SK-N-SH (cell line): Measurements from ENCODE around the gene ASPG. TPM values are rescaled to one million over a fixed set of nuclear protein-coding genes. Genes with fewer than 3 reads are reported as not detected.

Experiments used
- CTCF ChIA-PET: fragments of 300-600, 350-600 bp; formaldehyde crosslinking; extraction: SDS; loops from one replicate; lab custom pipeline; 2021; lab: Yijun Ruan, JAX
- POLR2A ChIA-PET: fragments of 350-600 bp; sonication (Branson Sonifier 250); formaldehyde crosslinking; extraction: SDS; loops from one replicate; lab custom pipeline; 2020; ENCODE audit warnings: antibody characterized with exemption, inconsistent platforms; lab: Yijun Ruan, JAX
- DNase-seq: peaks from one replicate; pipeline ENCODE4 v3.0.0; 2012
- H2AFZ ChIP-seq: fragments of 200-600 bp; sonication (generic); 2 replicates; pipeline ENCODE4 v1.8.1; 2016; ENCODE audit warnings: antibody characterized with exemption, mild to moderate bottlenecking, low read depth
- H3F3A ChIP-seq: fragments of 200-600 bp; sonication (generic); replicated peaks from 2 replicates; pipeline ENCODE3; 2016; ENCODE audit warnings: antibody characterized with exemption, mild to moderate bottlenecking; ENCODE audit not compliant: insufficient read depth
- H3K27ac ChIP-seq, 2 experiments: fragments of 200-500 bp in 1 of 2; fragments of 200-600 bp in 1 of 2; sonication (Bioruptor generic) in 1 of 2; sonication (generic), shearing (Covaris generic) in 1 of 2; 2 replicates each; pipeline versions ENCODE4 v1.5.1 to v1.6.1; 2014 to 2016; ENCODE audit warnings: low read depth in 2 of 2, inconsistent platforms in 1 of 2, low read length in 1 of 2, mild to moderate bottlenecking in 1 of 2, mixed read lengths in 1 of 2
- H3K27me3 ChIP-seq: fragments of 200-600 bp; sonication (generic), shearing (Covaris generic); 2 replicates; pipeline ENCODE4 v1.6.1; 2016; ENCODE audit warnings: mixed run types; ENCODE audit not compliant: insufficient read depth
- H3K36me3 ChIP-seq, 2 experiments: fragments of 200-500 bp in 1 of 2; fragments of 200-600 bp in 1 of 2; sonication (Bioruptor generic) in 1 of 2; sonication (generic) in 1 of 2; replicated peaks in 1 of 2; 2 replicates each; pipeline versions ENCODE3 to v1.5.1; 2014 to 2016; ENCODE audit warnings: low read length in 1 of 2, mild to moderate bottlenecking in 1 of 2; ENCODE audit not compliant: insufficient read depth in 2 of 2, control insufficient read depth in 1 of 2
- H3K4me1 ChIP-seq, 2 experiments: fragments of 200-500 bp in 1 of 2; fragments of 200-600 bp in 1 of 2; sonication (Bioruptor generic) in 1 of 2; sonication (generic), shearing (Covaris generic) in 1 of 2; 2 replicates each; pipeline versions ENCODE4 v1.5.1 to v1.6.1; 2014 to 2016; ENCODE audit warnings: low read depth in 1 of 2, low read length in 1 of 2, mixed run types in 1 of 2; ENCODE audit not compliant: insufficient read depth in 2 of 2, control insufficient read depth in 1 of 2
- H3K4me2 ChIP-seq: fragments of 200-600 bp; sonication (generic), shearing (Covaris generic); 2 replicates; pipeline ENCODE4 v1.6.1; 2017; ENCODE audit warnings: mixed run types
- H3K4me3 ChIP-seq, 2 experiments: fragments of 200-500 bp in 1 of 2; fragments of 200-600 bp in 1 of 2; sonication (Bioruptor generic) in 1 of 2; sonication (generic), shearing (Covaris generic) in 1 of 2; 2 replicates each; pipeline versions ENCODE4 v1.5.1 to v1.8.1; 2014 to 2016; ENCODE audit warnings: low read depth in 2 of 2, inconsistent platforms in 1 of 2, low read length in 1 of 2, mild to moderate bottlenecking in 1 of 2, mixed read lengths in 1 of 2, moderate library complexity in 1 of 2
- H3K79me2 ChIP-seq: fragments of 200-600 bp; sonication (generic); 2 replicates; pipeline ENCODE4 v1.8.1; 2017; ENCODE audit warnings: mild to moderate bottlenecking; ENCODE audit not compliant: insufficient read depth
- H3K9ac ChIP-seq: fragments of 200-600 bp; sonication (generic); 2 replicates; pipeline ENCODE4 v1.6.1; 2017; ENCODE audit warnings: mixed run types
- H3K9me2 ChIP-seq: fragments of 200-600 bp; sonication (generic); 2 replicates; pipeline ENCODE4 v1.6.1; 2017; ENCODE audit warnings: mixed run types
- H3K9me3 ChIP-seq: fragments of 200-600 bp; sonication (generic); 2 replicates; pipeline ENCODE4 v1.6.1; 2017; ENCODE audit warnings: mixed run types, mild to moderate bottlenecking, moderate library complexity
- H4K20me1 ChIP-seq: fragments of 200-600 bp; sonication (generic); 2 replicates; pipeline ENCODE4 v1.6.1; 2017; ENCODE audit warnings: mild to moderate bottlenecking, mixed run types; ENCODE audit not compliant: insufficient read depth
- CHD2 ChIP-seq: fragments of 150-350 bp; IDR thresholded peaks from 2 replicates; pipeline ENCODE4 v1.6.1; 2018; ENCODE audit warnings: low read length; ENCODE audit not compliant: partially characterized antibody
- ELF1 ChIP-seq: IDR thresholded peaks from 2 replicates; pipeline ENCODE4 v1.4.0; 2012
- EP300 ChIP-seq, 2 experiments: IDR thresholded peaks; 2 replicates each; pipeline versions ENCODE4 v1.4.0 to v1.6.1; 2012; ENCODE audit warnings: borderline replicate concordance in 1 of 2, low read depth in 1 of 2, low read length in 1 of 2
- FOXJ3 ChIP-seq: sonication (generic); formaldehyde crosslinking; IDR thresholded peaks from 2 replicates; pipeline ENCODE4 v1.5.1; 2020; ENCODE audit warnings: mild to moderate bottlenecking, missing genetic modification reagents
- FOXM1 ChIP-seq: IDR thresholded peaks from 2 replicates; pipeline ENCODE4 v1.4.0; 2012; ENCODE audit warnings: low read depth, mild to moderate bottlenecking
- GATA2 ChIP-seq: sonication (generic); formaldehyde crosslinking; IDR thresholded peaks from 2 replicates; pipeline ENCODE4 v1.5.0; 2020; ENCODE audit warnings: mild to moderate bottlenecking, missing genetic modification reagents
- MEF2A ChIP-seq: IDR thresholded peaks from 2 replicates; pipeline ENCODE4 v1.4.0; 2012; ENCODE audit warnings: low read depth, borderline replicate concordance
- NFIC ChIP-seq: IDR thresholded peaks from 2 replicates; pipeline ENCODE4 v1.4.0; 2012; ENCODE audit warnings: borderline replicate concordance
- NRF1 ChIP-seq: IDR thresholded peaks from 2 replicates; pipeline ENCODE4 v1.6.1; 2012; ENCODE audit warnings: low read depth, mild to moderate bottlenecking, low read length
- RXRA ChIP-seq: IDR thresholded peaks from 2 replicates; pipeline ENCODE4 v1.4.0; 2012; ENCODE audit warnings: low read depth, mild to moderate bottlenecking, borderline replicate concordance
- SMC3 ChIP-seq: IDR thresholded peaks from 2 replicates; pipeline ENCODE4 v1.6.1; 2012; ENCODE audit warnings: low read depth, low read length, improper control_type of control experiment
- TCF12 ChIP-seq: IDR thresholded peaks from 2 replicates; pipeline ENCODE4 v1.4.0; 2012
- WGBS: methylation state at CpG from one replicate; pipeline ENCODE4 v1.1.6; 2017; ENCODE audit warnings: low lambda C conversion rate; 5-methylcytosine and 5-hydroxymethylcytosine counted together
- polyA plus RNA-seq, 3 experiments: library from polyadenylated mRNA; depleted of rRNA; stranded (reverse); fragments of >200 nt; gene quantifications; 2 replicates each; pipeline ENCODE4 v1.2.3, GENCODE V29; 2012
- TF ChIP-seq, protein P1 (sequence below): fragments of 150-350 bp; IDR thresholded peaks from 2 replicates; pipeline ENCODE4 v1.6.1; 2017; ENCODE audit warnings: antibody characterized with exemption, low read length, low read depth, borderline replicate concordance
- TF ChIP-seq, protein P2 (sequence below): fragments of 200-600 bp; sonication (generic); IDR thresholded peaks from 2 replicates; pipeline ENCODE4 v1.6.1; 2017; ENCODE audit warnings: antibody characterized with exemption, mild to moderate bottlenecking, moderate library complexity
- TF ChIP-seq, protein P3 (sequence below): IDR thresholded peaks from 2 replicates; pipeline ENCODE4 v1.4.0; 2012; ENCODE audit warnings: low read depth, borderline replicate concordance

ASPG gene
- polyA plus RNA-seq, 1 of the 3 experiments (the other 2 are of a cell fraction): not detected

DNA sequence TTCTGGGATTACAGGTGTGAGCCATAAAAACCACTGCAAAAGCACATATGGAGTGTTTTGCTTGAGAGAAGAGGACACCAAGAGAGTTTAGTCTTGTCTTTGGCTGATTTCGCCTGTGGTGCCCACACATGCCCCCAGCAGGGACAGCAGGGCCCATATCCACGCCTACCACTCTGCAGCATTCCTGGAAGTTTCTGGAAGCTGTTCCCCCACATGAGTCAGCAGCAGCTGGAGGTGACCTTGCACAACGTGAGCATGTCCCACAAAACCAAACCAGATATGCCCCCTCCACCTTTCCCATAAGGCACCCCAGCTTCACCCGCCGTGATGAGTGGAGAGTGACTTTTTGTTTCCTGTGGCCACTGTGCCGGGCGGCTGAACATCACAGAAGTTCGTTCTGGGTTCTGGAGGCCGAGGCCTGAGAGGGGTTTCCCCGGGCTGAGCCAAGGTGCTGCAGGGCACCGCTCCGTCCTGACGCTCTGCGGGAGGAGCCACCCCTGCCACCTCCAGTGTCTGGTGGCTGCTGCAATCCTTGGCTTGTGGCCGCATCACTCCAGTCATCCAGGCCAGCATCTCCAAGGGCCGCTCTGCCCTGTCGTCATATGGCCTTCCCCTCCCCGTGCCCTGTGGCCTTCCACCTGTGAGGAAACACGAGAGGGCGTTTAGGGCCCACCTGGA, 4.7 kb downstream of the ASPG start:
- no peaks in the 10 kb centered on the region for H3K79me2 ChIP-seq
- H3K27me3 ChIP-seq: no peaks in the 10 kb centered on the region
- no peaks in the 10 kb centered on the region for H3K9me2 ChIP-seq
- no peak for DNase-seq
- no peak overlapping the region for H2AFZ ChIP-seq
- H3K27ac ChIP-seq: no peak overlapping the region
- no peak overlapping the region for H3K4me3 ChIP-seq
- no peaks in the 10 kb centered on the region for H4K20me1 ChIP-seq
- 75% methylated on average over 12 of the region's 20 CpGs for WGBS
- POLR2A ChIA-PET: interaction anchor here (0.6 kb wide), 1 partner anchor 567 kb away, joined by 4 read pairs; no protein-coding TSS in a partner anchor
- TF ChIP-seq FOXM1: no peak
- TF ChIP-seq SMC3: no peak
- TF ChIP-seq ELF1: no peak
- TF ChIP-seq NRF1: no peak
- TF ChIP-seq FOXJ3 (CRISPR knock-in tag): no peak
- no peak for TF ChIP-seq TCF12
- no peak for TF ChIP-seq MEF2A
- no peak for TF ChIP-seq CHD2
- TF ChIP-seq, protein P1, sequence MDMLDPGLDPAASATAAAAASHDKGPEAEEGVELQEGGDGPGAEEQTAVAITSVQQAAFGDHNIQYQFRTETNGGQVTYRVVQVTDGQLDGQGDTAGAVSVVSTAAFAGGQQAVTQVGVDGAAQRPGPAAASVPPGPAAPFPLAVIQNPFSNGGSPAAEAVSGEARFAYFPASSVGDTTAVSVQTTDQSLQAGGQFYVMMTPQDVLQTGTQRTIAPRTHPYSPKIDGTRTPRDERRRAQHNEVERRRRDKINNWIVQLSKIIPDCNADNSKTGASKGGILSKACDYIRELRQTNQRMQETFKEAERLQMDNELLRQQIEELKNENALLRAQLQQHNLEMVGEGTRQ: no peak
- no peak for TF ChIP-seq EP300 (IDR thresholded peaks at IDR 0.05; ENCODE audit: borderline replicate concordance in 1 of 2, low read depth in 1 of 2, low read length in 1 of 2)
- TF ChIP-seq, protein P2, sequence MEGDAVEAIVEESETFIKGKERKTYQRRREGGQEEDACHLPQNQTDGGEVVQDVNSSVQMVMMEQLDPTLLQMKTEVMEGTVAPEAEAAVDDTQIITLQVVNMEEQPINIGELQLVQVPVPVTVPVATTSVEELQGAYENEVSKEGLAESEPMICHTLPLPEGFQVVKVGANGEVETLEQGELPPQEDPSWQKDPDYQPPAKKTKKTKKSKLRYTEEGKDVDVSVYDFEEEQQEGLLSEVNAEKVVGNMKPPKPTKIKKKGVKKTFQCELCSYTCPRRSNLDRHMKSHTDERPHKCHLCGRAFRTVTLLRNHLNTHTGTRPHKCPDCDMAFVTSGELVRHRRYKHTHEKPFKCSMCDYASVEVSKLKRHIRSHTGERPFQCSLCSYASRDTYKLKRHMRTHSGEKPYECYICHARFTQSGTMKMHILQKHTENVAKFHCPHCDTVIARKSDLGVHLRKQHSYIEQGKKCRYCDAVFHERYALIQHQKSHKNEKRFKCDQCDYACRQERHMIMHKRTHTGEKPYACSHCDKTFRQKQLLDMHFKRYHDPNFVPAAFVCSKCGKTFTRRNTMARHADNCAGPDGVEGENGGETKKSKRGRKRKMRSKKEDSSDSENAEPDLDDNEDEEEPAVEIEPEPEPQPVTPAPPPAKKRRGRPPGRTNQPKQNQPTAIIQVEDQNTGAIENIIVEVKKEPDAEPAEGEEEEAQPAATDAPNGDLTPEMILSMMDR: no peak
- TF ChIP-seq NFIC: no peak
- no peak for TF ChIP-seq RXRA
- no peak for TF ChIP-seq GATA2
- TF ChIP-seq, protein P3, sequence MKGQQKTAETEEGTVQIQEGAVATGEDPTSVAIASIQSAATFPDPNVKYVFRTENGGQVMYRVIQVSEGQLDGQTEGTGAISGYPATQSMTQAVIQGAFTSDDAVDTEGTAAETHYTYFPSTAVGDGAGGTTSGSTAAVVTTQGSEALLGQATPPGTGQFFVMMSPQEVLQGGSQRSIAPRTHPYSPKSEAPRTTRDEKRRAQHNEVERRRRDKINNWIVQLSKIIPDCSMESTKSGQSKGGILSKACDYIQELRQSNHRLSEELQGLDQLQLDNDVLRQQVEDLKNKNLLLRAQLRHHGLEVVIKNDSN: no peak
- TF ChIP-seq, all 33 proteins: peak for 0
- CTCF ChIA-PET: interaction anchor here (4.5 kb wide), 1 partner anchor 13 kb away, joined by 46 read pairs; no protein-coding TSS in a partner anchor
- H3K36me3 ChIP-seq: no peaks in the 10 kb centered on the region
- H3K4me1 ChIP-seq: peaks cover 0 to 13% of the 10 kb centered on the region in 2 experiments; a peak in 1 of 4 replicates
- no peaks in the 10 kb centered on the region for H3K9me3 ChIP-seq
- H3K9ac ChIP-seq: no peak overlapping the region
- H3F3A ChIP-seq: no peaks in the 10 kb centered on the region
- H3K4me2 ChIP-seq: no peak overlapping the region
